HG03442 (cell line): Measurements from ENCODE around the gene ANKRD40.
"Not testable (repeated sequence)": the region's sequence is repeated elsewhere in the genome, so short reads cannot be mapped to it uniquely, and the experiment has no call there.

Experiments
- ATAC-seq: cut with Tn5 transposase; IDR thresholded peaks from one replicate; pipeline ENCODE4 v1.9.1; 2021; ENCODE audit warnings: mild to moderate bottlenecking, moderate library complexity; ENCODE audit not compliant: unreplicated experiment

ANKRD40 gene

DNA sequence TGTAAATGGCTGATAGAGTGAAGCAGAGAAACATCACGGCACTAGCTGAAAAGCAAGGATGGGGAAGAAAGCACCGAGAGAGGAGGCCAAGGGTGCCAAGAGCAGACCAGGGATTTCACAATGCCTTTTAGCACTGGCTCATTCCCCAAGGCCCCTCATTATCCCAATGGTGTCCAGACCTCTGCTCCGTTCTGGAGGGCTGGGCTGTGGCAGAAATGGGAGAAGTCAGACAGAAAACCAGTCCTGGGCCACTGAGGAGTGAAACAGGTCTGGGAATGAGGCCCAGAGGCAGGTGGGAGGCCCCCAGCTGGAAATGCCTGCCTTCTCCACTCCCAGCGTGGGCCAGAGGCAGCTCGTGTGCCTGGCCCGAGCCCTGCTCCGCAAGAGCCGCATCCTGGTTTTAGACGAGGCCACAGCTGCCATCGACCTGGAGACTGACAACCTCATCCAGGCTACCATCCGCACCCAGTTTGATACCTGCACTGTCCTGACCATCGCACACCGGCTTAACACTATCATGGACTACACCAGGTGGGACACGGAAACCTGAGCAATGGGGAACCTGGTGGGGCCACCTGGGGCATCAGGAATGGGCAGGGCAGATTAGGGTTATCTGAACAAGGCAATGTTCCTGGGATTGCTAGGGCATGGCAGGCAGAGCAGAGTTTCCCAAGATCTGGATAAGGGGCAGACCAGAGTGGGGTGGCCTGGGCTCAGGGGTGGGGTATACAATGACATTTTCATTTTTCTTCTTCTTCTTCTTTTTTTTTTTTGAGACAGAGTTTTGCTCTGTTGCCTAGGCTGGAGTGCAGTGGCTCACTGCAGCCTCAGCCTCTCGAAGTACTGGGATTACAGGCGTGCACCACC, 20.3 kb downstream of the ANKRD40 start:
- no peak for ATAC-seq

DNA sequence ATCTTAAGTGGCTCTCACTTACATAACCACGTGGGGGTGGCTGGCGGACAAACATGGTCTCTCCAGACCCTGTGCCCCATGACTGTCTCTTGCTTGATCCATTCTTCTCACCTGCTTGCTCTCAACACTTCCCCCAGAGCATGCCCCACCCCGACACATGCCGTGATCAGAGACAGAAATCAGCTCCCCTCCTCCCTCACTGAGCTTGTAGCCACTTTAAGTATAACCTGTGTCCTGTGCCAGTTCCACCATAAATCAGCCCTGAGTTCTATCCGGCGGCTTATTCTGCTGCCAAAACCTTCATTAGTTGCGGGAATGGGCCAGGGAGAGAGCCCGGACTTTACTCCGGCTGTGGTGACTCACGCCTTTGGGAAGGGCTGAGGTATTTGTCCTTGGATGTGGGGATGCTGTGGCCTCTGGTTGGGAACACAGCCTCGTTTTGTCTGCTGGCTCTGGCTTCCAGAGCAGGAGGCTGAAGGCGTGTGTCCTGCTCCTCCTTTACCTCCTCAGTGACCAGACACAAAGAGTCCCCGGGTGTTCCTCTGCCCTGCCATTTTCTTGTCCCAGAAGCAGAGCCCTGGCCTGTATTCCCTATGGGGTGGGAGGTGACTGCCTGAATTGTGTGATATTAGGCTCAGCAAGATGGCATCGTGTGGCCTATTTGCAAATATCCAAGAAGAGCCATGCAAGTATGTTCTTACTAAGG, 21.1 kb downstream of the ANKRD40 start:
- no peak for ATAC-seq

DNA sequence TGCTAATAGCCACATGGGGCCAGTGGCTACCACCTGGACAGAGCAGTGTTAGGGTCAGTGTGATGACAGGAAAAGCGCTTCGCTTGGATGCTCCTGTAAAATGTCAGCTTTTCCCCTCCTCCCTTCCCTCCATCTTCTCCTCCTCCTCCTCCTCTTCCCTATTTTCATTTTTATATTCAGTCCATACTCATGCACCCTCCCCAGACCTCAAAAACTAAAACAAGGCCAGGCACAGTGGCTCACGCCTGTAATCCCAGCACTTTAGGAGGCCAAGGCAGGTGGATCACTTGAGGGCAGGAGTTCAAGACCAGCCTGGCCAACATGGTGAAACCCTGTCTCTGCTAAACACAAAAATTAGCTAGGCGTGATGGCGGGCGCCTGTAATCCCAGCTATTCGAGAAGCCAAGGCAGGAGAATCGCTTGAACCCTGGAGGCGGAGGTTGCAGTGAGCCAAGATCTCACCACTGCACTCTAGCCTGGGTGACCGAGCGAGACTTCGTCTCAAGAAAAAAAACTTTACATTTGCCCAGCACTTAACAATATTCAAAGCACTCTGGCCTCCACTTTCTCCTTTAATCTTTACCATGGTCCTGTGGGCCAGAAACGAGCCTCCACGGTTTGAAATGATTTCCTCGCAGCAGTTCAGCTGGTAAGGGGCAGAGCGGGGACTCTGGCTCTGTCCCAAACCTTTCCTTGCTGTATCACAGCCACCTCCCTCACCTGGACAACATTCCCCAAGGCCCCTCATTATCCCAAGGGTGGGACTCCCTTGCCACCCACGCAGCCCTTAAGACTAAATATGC, 21.8 kb downstream of the ANKRD40 start:
- no peak for ATAC-seq

DNA sequence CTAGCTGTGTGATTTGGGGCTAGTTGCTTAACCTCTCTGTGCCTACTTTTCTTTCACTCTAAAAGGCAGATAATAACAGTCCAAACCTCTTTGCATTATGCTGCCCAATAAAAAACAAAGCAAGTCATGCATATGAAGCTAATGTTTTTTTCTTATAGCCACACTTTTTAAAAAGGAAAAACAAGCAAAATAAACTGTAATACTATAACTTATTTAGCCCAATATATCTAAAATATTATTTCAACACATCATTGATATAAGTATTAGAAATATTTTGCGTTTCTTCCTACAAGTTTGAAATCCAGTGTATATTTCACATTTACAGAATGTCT, 22.4 kb downstream of the ANKRD40 start:
- no peak for ATAC-seq

DNA sequence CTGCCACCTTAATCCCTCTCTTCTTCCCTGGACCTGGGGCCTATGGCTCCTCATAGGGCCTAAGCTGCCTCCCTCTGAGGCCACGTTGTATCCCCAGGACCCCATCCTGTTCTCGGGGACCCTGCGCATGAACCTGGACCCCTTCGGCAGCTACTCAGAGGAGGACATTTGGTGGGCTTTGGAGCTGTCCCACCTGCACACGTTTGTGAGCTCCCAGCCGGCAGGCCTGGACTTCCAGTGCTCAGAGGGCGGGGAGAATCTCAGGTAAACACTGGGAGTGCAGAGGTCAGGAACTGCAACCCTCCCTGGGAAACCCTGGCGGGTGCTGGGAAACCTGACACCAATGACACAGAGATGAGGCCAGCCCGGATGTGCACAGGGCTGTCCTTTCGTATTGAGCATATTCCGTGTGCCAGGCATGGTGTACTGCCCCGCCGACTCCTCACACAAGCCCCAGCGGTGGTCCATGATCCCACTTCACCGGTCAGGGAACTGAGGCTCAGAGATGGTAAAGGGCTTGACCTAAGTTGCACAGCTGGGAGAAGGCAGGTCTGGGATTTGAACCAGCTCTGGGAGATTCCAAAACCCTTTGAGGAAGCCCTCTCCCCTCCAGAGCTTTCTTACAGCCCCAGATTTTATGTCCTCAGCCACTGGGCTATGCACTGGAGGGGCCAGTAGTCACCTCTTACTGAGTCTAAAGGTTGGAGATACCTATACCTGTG, 22.9 kb downstream of the ANKRD40 start:
- ATAC-seq, result no peak

DNA sequence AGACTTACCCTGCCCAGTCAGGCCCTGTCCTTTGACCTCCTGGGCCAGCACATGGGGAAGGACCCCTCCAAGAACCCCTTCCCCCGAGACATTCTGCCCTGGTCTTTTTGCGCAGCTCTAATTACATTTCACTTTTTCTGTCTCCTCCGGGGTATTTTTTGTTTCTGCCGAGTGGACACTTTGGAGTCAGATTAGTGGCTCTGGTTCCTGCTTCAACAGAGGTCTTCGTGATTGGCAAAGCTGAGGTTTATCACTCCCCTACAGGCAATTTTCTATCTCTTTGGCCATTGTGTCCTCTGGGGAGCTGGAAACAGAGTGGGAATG, 23.5 kb downstream of the ANKRD40 start:
- ATAC-seq, result no peak

DNA sequence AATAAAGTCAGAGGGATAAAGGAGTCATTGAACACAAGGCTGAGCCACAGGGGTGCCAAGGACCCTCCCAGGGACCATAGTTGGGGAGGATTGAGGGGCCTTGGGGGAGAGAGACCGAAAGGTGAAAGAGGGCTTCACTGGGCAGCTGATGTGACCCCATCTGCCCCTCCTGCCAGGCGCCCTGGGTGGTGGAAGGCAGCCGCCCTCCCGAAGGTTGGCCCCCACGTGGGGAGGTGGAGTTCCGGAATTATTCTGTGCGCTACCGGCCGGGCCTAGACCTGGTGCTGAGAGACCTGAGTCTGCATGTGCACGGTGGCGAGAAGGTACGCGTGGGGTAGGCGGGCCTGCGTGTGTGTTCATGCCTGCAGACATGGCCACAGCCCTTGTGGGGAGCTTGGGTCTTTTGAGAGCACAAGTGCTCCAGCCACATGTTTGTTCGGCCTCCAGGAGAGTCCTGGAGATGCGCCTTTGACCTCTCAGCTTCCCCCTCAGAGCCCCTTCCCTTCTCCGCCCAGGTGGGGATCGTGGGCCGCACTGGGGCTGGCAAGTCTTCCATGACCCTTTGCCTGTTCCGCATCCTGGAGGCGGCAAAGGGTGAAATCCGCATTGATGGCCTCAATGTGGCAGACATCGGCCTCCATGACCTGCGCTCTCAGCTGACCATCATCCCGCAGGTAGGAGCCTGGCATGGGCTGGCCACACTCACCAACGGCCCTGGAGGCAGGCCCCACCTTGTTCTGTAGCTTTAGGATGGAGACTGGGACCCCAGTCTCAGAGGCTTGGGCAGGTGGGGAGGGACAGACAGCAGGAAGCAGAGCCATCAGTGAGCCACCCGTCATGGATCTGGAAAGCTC, 24.1 kb downstream of the ANKRD40 start:
- no peak for ATAC-seq

DNA sequence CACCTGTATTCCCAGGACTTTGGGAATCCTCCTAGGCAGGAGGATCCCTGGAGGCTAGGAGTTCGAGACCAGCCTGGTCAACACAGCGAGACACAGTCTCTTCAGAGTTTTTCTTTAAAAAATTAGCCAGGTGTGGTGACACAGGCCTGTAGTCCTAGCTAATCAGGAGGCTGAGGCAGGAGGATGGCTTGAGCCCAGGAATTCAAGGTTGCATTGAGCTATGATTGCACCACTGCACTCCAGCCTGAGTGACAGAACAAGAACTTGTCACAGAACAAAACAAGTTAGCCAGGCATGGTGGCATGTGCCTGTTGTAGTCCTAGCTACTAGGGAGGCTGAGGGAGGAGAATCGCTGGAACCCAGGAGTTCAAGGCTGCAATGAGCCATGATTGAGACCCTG, 24.8 kb downstream of the ANKRD40 start:
- no peak for ATAC-seq

DNA sequence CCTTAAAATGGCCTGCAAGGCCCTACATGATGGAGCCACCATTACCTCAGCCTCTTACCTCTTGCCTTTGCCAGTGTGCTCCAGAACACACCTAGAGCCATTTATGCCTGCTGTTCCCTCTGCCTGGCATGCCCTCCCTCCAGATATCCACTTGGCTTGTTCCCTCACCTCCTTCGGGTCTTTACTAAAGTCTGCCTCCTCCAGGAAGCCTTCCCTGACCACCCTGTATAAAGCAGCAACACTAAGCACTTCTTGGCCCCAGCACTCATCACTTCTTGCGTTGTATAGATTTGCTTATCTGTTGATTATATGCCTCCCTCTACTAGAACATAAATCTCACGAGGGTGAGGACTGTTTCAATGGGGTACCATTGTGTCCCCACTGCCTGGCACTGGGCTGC, 25.3 kb downstream of the ANKRD40 start:
- ATAC-seq, result no peak

DNA sequence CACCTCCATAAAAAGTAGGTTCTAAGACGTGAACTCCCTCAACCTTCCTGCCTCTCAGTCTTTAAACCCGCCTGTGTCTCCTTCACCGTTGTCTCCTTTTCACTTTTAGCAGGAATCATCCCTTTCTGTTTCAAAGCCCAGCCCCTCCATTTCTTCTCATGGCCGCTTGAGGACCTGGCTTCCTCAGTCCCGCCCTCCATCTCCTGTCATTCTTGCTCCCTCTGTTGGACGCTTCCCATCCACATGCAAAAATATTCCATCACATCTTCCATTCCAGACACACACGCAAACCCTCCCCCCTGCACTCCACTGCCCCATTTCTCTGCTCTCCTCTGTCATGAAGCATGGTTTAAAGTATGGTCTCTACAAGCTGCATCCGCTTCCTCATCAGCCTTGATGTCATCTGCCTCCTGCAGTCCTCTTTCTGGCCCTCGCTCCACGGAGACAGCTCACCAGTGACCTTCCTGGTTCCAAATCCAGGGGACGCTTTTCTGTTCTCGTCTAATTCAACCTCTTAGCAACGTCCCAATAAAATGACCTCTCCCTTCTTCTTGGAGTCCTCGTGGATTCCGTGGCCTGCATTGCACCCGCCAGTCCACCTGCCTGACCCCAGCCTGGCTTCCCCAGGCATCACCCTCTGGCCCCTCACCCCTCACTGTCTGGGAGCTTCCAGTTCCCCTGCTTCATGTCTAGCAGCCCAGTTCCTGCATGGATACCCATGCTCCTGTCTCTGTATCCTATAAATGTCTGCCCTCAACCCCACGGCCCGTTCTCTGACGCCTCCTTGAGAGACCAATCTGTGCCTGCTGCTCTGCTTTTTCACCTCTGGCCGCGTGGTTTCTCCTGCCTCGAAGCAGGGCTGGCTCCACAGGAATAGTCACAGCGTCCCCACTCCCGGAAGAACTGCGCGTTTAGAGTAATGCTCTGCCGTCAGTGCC, 26.2 kb downstream of the ANKRD40 start:
- ATAC-seq, result no peak

DNA sequence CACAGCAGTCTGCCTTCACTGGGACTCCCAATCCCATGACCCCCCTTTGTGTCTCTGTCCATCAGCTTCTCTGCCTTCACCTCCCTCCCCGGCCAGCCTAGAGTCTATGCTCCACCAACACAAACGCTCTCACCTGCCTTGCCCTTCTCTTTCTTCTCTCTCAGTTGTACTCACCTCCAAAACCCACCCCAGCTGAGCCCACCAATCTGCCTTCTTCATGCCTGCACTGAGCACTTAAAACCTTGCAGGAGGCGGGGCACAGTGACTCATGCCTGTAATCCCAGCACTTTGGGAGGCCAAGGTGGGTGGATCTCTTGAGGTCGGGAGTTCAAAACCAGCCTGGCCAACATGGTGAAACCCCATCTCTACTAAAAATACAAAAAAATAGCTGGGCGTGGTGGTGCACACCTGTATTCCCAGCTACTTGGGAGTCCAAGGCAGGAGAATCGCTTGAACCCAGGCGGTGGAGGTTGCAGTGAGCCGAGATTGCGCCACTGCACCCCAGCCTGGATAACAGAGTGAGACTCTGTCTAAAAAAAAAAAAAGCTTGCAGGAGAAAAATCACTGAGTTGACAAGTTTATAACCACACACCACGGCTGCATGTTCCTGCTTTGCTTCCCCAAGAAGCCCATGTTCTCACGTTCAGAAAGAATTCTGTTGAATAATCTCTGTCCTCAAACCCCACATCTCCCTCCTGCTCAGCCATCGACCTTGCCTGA, 27.0 kb downstream of the ANKRD40 start:
- not testable (repeated sequence) for ATAC-seq

DNA sequence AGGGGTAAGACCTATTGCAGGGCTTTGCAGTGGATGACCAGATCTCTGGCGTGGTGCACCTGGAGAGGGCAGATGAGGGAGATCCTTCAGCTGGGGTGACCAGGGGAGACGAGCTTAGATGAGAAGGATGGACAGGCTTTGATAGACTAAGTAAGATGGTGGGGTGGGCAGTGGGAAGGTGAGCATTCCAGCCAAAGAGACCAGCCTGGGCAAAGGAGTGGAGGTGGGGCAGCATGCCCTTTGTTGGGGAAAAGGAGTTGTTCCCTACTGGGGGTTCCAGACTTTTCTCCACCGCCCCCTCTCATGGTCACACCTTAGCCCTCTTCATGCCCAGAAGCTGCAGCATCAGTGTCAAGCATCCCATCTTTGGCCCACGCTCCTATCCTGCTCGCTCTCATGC, 27.6 kb downstream of the ANKRD40 start:
- no peak for ATAC-seq

DNA sequence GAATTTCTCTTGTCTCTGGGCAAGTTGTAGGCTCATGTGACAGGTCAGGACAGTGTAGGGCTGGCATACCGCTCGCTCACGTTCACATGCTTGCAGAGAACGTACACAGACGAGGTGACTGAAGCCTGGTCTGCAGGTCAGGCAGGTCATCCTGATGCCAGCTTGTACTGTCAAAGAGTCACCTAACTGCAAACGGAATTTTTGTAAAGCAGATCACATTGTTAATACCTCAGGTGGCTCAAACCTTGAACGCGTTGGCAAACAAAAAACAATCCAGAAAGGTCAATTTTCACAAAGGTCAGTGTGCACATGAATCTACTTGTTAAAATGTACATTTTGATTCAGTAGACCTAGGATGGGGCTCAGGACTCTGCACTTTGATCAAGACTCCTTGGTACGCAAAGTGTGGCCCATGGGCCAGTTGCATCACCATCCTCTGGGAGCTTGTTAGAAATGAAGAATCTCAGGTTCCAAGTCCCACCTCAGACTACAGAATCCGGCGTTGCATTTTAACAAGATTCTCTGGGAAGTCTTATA, 28.6 kb downstream of the ANKRD40 start:
- no peak for ATAC-seq

DNA sequence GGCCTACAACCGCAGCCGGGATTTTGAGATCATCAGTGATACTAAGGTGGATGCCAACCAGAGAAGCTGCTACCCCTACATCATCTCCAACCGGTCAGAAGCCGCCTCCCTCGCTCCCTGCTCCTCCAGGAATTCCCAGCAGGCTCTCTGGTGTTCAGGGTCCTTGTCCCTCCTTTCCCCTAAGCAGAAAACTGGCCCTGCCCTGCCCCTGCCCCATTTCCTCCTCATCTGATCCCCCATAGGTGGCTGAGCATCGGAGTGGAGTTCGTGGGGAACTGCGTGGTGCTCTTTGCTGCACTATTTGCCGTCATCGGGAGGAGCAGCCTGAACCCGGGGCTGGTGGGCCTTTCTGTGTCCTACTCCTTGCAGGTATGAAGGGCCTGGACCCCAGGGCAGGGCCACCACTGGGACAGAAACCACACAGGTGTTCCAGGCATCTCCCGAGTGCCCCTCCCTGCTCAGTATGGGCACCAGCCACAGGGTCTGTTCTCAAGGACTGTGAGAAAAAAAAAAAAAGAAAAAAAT, 29.8 kb downstream of the ANKRD40 start:
- ATAC-seq, result no peak

DNA sequence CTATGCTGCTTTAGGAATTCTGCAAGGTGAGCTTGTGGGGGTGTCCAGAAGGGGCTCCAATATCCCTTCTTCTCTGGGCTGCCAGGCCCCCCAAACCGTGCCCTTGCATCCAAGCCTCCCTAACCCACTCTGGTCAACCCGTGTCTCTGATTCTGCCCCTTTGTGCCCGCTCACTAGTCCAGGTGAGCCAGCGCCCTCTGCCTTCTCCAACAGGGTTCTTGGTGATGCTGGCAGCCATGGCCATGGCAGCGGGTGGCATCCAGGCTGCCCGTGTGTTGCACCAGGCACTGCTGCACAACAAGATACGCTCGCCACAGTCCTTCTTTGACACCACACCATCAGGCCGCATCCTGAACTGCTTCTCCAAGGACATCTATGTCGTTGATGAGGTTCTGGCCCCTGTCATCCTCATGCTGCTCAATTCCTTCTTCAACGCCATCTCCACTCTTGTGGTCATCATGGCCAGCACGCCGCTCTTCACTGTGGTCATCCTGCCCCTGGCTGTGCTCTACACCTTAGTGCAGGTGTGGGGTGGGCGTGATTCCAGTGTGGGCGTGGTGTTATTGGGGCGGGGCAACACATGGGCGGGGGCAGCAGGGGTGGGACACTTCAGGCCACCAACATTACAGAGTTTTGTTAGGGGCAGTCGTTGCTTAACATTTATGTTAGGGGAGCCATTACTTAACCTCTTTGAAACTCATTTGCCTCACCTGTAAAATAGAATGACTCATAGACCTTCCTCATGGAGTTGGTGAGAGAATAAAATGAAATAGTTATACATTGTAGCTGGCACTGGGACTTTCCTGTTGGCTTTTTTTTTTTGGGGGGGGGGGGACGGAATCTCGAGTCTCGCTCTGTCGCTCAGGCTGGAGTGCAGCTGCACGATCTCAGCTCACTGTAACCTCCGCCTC, 31.4 kb downstream of the ANKRD40 start:
- no peak for ATAC-seq

DNA sequence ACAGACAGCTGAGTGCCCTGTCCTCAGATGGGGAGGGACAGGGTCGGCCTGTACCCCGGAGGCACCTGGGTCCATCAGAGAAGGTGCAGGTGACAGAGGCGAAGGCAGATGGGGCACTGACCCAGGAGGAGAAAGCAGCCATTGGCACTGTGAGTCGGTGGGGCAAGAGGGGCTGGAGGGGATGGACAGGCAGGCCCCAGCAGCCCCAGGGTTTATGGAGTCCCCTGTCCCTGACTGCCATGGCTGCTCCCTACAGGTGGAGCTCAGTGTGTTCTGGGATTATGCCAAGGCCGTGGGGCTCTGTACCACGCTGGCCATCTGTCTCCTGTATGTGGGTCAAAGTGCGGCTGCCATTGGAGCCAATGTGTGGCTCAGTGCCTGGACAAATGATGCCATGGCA, 32.1 kb downstream of the ANKRD40 start:
- no peak for ATAC-seq

DNA sequence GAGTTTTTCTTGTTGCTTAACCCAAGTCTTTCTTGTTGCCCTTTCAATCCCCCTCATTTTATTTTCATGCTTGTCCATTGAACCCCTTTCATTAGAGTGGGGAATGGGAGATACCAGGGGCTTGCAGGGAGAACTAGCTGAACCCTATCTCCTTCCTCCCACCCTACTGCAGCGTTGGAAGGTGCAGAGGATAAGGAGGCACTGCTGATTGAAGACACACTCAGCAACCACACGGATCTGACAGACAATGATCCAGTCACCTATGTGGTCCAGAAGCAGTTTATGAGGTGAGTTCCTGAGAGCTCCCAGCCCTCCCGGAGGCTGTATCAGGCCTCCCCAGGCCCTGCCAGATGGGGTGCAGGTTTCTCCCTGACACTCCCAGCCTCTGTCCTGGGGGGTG, 32.5 kb downstream of the ANKRD40 start:
- no peak for ATAC-seq
